PC-3 (cell line): ENCODE data around the gene BOD1.

Source experiments
- CTCF ChIP-seq: fragments of 300-600 bp; sonication (generic); conservative IDR thresholded peaks from 2 replicates; pipeline ENCODE4 v1.5.1; 2017; ENCODE audit warnings: antibody characterized with exemption, low read depth, mild to moderate bottlenecking, low read length
- EZH2 ChIP-seq: fragments of 300-600 bp; sonication (generic); IDR thresholded peaks from one replicate; pipeline ENCODE4 v1.6.1; 2017; ENCODE audit warnings: antibody characterized with exemption, mild to moderate bottlenecking, low read length; ENCODE audit not compliant: unreplicated experiment

- TF ChIP-seq EZH2, result no peak
- TF ChIP-seq CTCF, result no peak
Observed at GRCh38 chr5:173643964-173644363, 27.5 kb upstream of the BOD1 start.
